Astrocyte (in vitro differentiated cells and primary cell): ENCODE results near the gene S1PR3.

Source experiments
- CTCF ChIP-seq: IDR thresholded peaks from 2 replicates; pipeline ENCODE4 v1.5.1; 2011; ENCODE audit warnings: low read depth, mild to moderate bottlenecking, inconsistent platforms, low read length, moderate library complexity; ENCODE audit not compliant: insufficient read depth
- EZH2 ChIP-seq: IDR thresholded peaks from 2 replicates; pipeline ENCODE4 v1.6.1; 2012; ENCODE audit warnings: mild to moderate bottlenecking, low read length, inconsistent platforms; ENCODE audit not compliant: insufficient read depth

GRCh38 chr9:88959727-88960469 lies 31.4 kb upstream of the S1PR3 start:
- TF ChIP-seq CTCF (no peak), EZH2 (no peak)
